ENCODE measurements around the gene KIF15. TPM values are rescaled to one million over a fixed set of nuclear protein-coding genes. Genes with fewer than 3 reads are reported as not detected.

Gene KIF15
- total RNA-seq: 1 to 10 TPM in 1 of 2 donors, under 1 TPM in 1; 0.64 to 4.0 TPM
- polyA plus RNA-seq: 1 to 10 TPM in 1 of 2 donors, under 1 TPM in 1; 0.65 to 1.2 TPM
- long read RNA-seq, donor 1, full-length matches to known transcripts: 1 of 16 reads
- long read RNA-seq, donor 1, partial matches to known transcripts: 15 of 16 reads
- long read RNA-seq, donor 1, other reads (novel, unspliced or antisense): 0 of 16 reads
- long read RNA-seq, donor 2: 0 reads
- long read RNA-seq, donor 3: 0 reads
- long read RNA-seq, donor 4, partial matches to known transcripts: 5 of 5 reads
- long read RNA-seq, donor 4, other reads (novel, unspliced or antisense): 0 of 5 reads
- long read RNA-seq, donor 5, partial matches to known transcripts: 10 of 11 reads
- long read RNA-seq, donor 5, other reads (novel, unspliced or antisense): 0 of 11 reads

- Histone ChIP-seq H3K4me3 (peak within 1 kb of the TSS; percentile 90), H3K9ac (ENCODE audit: insufficient read depth in 1 of 2, low read length in 2 of 2) (peak within 1 kb of the TSS; percentile 89 to 95), H3K9me3 (ENCODE audit: control insufficient read depth in 4 of 4, insufficient read depth in 3 of 4, low read length in 3 of 4) (peaks cover 0 to 10% (median 2%) of the 10 kb centered on the region in 4 donors), H3K27ac (ENCODE audit: low read depth in 1 of 2, low read length in 1 of 2) (peak within 1 kb of the TSS; percentile 60 to 85), H3K27me3 (ENCODE audit: control insufficient read depth in 3 of 3, insufficient read depth in 3 of 3, low read length in 2 of 3) (no peaks in the 10 kb centered on the region), H3K4me1 (ENCODE audit: control insufficient read depth in 5 of 5, insufficient read depth in 5 of 5, low read length in 5 of 5) (peaks cover 0 to 9% (median 2%) of the 10 kb centered on the region in 5 donors), H3K36me3 (ENCODE audit: control insufficient read depth in 4 of 4, insufficient read depth in 4 of 4, low read length in 4 of 4) (peaks cover 0 to 37% (median 3%) of the 10 kb centered on the region in 4 donors)
- no peak for TF ChIP-seq CTCF (IDR thresholded peaks at IDR 0.05; ENCODE audit: control extremely low read depth, extremely low read depth)
- DNase-seq (peak; percentile 97 to 98 (median 98)), ATAC-seq (ENCODE audit: insufficient read depth, low FRiP score) (peak; percentile 96)
- 0 to 1% methylated on average over 64 of the region's 64 CpGs for WGBS, 2 donors
Measured at GRCh38 chr3:44761424-44762169, at the start of gene KIF15, which contains the start of gene KIAA1143. Gene KIF15, plus strand, starts transcription at chr3:44761794. Its CDS starts 72 bp downstream, at chr3:44761866. Gene KIAA1143, minus strand, starts transcription at chr3:44761619. Its CDS starts 17 bp downstream, at chr3:44761602.

GRCh38 chr3:44712455-44713075, 49.0 kb upstream of the KIF15 start, which contains the start of gene ZNF502:
Gene ZNF502, plus strand, starts transcription at chr3:44712660. Its CDS starts 7,602 bp downstream, at chr3:44720262.
- H3K27ac ChIP-seq (ENCODE audit: low read depth in 1 of 2, low read length in 1 of 2): peak within 1 kb of the TSS; percentile 74 to 78
- H3K4me3 ChIP-seq: peak within 1 kb of the TSS; percentile 91
- peaks cover 6 to 22% (median 8%) of the 10 kb centered on the region in 4 donors for H3K9me3 ChIP-seq (ENCODE audit: control insufficient read depth in 4 of 4, insufficient read depth in 3 of 4, low read length in 3 of 4)
- peak within 1 kb of the TSS; percentile 40 to 71 for H3K9ac ChIP-seq (ENCODE audit: insufficient read depth in 1 of 2, low read length in 2 of 2)
- TF ChIP-seq CTCF (IDR thresholded peaks at IDR 0.05; ENCODE audit: control extremely low read depth, extremely low read depth): peak; percentile 8
- DNase-seq (peak; percentile 92 to 97 (median 94)), ATAC-seq (ENCODE audit: insufficient read depth, low FRiP score) (peak; percentile 92)
- no peaks in the 10 kb centered on the region for H3K27me3 ChIP-seq (ENCODE audit: control insufficient read depth in 3 of 3, insufficient read depth in 3 of 3, low read length in 2 of 3)
- peaks cover 0 to 5% (median 4%) of the 10 kb centered on the region in 5 donors for H3K4me1 ChIP-seq (ENCODE audit: control insufficient read depth in 5 of 5, insufficient read depth in 5 of 5, low read length in 5 of 5)
- WGBS, 2 donors: 2 to 4% methylated on average over 32 to 36 of the region's 36 CpGs
- H3K36me3 ChIP-seq (ENCODE audit: control insufficient read depth in 4 of 4, insufficient read depth in 4 of 4, low read length in 4 of 4): peaks cover 0 to 15% (median 3%) of the 10 kb centered on the region in 4 donors

GRCh38 chr3:44721231-44722102, 40.1 kb upstream of the KIF15 start:
- no peaks in the 10 kb centered on the region for H3K27me3 ChIP-seq (ENCODE audit: control insufficient read depth in 3 of 3, insufficient read depth in 3 of 3, low read length in 2 of 3)
- DNase-seq (no peak), ATAC-seq (ENCODE audit: insufficient read depth, low FRiP score) (no peak)
- no peak for TF ChIP-seq CTCF (IDR thresholded peaks at IDR 0.05; ENCODE audit: control extremely low read depth, extremely low read depth)
- no peaks in the 10 kb centered on the region for H3K4me1 ChIP-seq (ENCODE audit: control insufficient read depth in 5 of 5, insufficient read depth in 5 of 5, low read length in 5 of 5)
- H3K27ac ChIP-seq (ENCODE audit: low read depth in 1 of 2, low read length in 1 of 2): no peak overlapping the region
- no peak overlapping the region for H3K4me3 ChIP-seq
- WGBS, 2 donors: 98% methylated on average over 10 of the region's 10 CpGs
- peaks cover 35 to 74% (median 56%) of the 10 kb centered on the region in 4 donors for H3K9me3 ChIP-seq (ENCODE audit: control insufficient read depth in 4 of 4, insufficient read depth in 3 of 4, low read length in 3 of 4)
- peaks cover 17 to 47% (median 43%) of the 10 kb centered on the region in 4 donors for H3K36me3 ChIP-seq (ENCODE audit: control insufficient read depth in 4 of 4, insufficient read depth in 4 of 4, low read length in 4 of 4)
- no peak overlapping the region for H3K9ac ChIP-seq (ENCODE audit: insufficient read depth in 1 of 2, low read length in 2 of 2)

Measured in lung (tissue), 16 donors.